ENCODE measurements around the gene MPDU1. TPM values are rescaled to one million over a fixed set of nuclear protein-coding genes. Genes with fewer than 3 reads are reported as not detected.
A peak's percentile ranks its signal among the peaks of the same experiment; 100 is the strongest.

MPDU1 gene
- total and polyA plus RNA-seq, 2 of the 13 experiments (the other 11 are each of a cell fraction or from before 2014, with no cell fraction given), result 112 to 167 TPM

- TF ChIP-seq, protein P1, sequence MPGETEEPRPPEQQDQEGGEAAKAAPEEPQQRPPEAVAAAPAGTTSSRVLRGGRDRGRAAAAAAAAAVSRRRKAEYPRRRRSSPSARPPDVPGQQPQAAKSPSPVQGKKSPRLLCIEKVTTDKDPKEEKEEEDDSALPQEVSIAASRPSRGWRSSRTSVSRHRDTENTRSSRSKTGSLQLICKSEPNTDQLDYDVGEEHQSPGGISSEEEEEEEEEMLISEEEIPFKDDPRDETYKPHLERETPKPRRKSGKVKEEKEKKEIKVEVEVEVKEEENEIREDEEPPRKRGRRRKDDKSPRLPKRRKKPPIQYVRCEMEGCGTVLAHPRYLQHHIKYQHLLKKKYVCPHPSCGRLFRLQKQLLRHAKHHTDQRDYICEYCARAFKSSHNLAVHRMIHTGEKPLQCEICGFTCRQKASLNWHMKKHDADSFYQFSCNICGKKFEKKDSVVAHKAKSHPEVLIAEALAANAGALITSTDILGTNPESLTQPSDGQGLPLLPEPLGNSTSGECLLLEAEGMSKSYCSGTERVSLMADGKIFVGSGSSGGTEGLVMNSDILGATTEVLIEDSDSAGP (CRISPR knock-in tag; IDR thresholded peaks at IDR 0.05; ENCODE audit: borderline replicate concordance), result peak; percentile 69; the same call in 1 of the 2 replicates
- TF ChIP-seq, protein P2, sequence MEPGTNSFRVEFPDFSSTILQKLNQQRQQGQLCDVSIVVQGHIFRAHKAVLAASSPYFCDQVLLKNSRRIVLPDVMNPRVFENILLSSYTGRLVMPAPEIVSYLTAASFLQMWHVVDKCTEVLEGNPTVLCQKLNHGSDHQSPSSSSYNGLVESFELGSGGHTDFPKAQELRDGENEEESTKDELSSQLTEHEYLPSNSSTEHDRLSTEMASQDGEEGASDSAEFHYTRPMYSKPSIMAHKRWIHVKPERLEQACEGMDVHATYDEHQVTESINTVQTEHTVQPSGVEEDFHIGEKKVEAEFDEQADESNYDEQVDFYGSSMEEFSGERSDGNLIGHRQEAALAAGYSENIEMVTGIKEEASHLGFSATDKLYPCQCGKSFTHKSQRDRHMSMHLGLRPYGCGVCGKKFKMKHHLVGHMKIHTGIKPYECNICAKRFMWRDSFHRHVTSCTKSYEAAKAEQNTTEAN (CRISPR knock-in tag; conservative IDR thresholded peaks at IDR 0.05), result 0 out of 2 replicates have a peak, but pooled peaks have one; percentile 33
- TF ChIP-seq ZNF326 (CRISPR knock-in tag; IDR thresholded peaks at IDR 0.05; ENCODE audit: borderline replicate concordance) (no peak; the same call in 1 of the 2 replicates), ATF5 (CRISPR knock-in tag; IDR thresholded peaks at IDR 0.05; ENCODE audit: low read depth) (no peak), MAF1 (CRISPR knock-in tag; IDR thresholded peaks at IDR 0.05; ENCODE audit: borderline replicate concordance) (0 out of 2 replicates have a peak, but pooled peaks have one; percentile 75), KDM3A (CRISPR knock-in tag; IDR thresholded peaks at IDR 0.05; ENCODE audit: low read depth) (no peak), ZNF576 (CRISPR knock-in tag; IDR thresholded peaks at IDR 0.05) (no peak), MTERF4 (CRISPR knock-in tag; IDR thresholded peaks at IDR 0.05) (peak; percentile 88), WIZ (CRISPR knock-in tag; IDR thresholded peaks at IDR 0.05) (no peak), NRL (CRISPR knock-in tag; IDR thresholded peaks at IDR 0.05; ENCODE audit: borderline replicate concordance) (0 out of 2 replicates have a peak, but pooled peaks have one; percentile 37), NR3C1 (CRISPR knock-in tag; IDR thresholded peaks at IDR 0.05) (no peak), SCMH1 (CRISPR knock-in tag; IDR thresholded peaks at IDR 0.05; ENCODE audit: borderline replicate concordance) (no peak), ZNF501 (CRISPR knock-in tag; IDR thresholded peaks at IDR 0.05) (peak; percentile 61)
- TF ChIP-seq, protein P3, sequence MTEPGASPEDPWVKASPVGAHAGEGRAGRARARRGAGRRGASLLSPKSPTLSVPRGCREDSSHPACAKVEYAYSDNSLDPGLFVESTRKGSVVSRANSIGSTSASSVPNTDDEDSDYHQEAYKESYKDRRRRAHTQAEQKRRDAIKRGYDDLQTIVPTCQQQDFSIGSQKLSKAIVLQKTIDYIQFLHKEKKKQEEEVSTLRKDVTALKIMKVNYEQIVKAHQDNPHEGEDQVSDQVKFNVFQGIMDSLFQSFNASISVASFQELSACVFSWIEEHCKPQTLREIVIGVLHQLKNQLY (CRISPR knock-in tag; IDR thresholded peaks at IDR 0.05), result peak; percentile 88; the same call in 1 of the 2 replicates
Observed at GRCh38 chr17:7579001-7579833, 4.4 kb upstream of the MPDU1 start, which contains the start of gene CD68 (continued).

Measured in HepG2 (cell line).